Myocyte (in vitro differentiated cells): ENCODE measurements around the gene LRRC7. TPM values are rescaled to one million over a fixed set of nuclear protein-coding genes. Genes with fewer than 3 reads are reported as not detected.
A peak's percentile ranks its signal among the peaks of the same experiment; 100 is the strongest.
"Not testable (repeated sequence)": the region's sequence is repeated elsewhere in the genome, so short reads cannot be mapped to it uniquely, and the experiment has no call there.

Source experiments
- DNase-seq: peaks from one replicate; pipeline ENCODE4 v3.0.0-alpha.2; 2012; ENCODE audit warnings: low read depth
- total RNA-seq: library from RNA; depleted of rRNA; stranded (reverse); fragments of >200 nt; gene quantifications from 2 replicates; pipeline ENCODE4 v1.2.3, GENCODE V29; 2014

The LRRC7 gene
- total RNA-seq, 1 donor from 2014 or later, result 0.37 TPM

GRCh38 chr1:69946935-69947334 is 379.2 kb downstream of the LRRC7 start:
- DNase-seq, result no peak

GRCh38 chr1:69947837-69948236 is 380.1 kb downstream of the LRRC7 start:
- peak; percentile 3 for DNase-seq

- no peak for DNase-seq
Observed at GRCh38 chr1:69952676-69953075, 385.0 kb downstream of the LRRC7 start.

- not testable (repeated sequence) for DNase-seq
Observed at GRCh38 chr1:69962452-69962851, 394.7 kb downstream of the LRRC7 start.

GRCh38 chr1:69967245-69967766 is 399.6 kb downstream of the LRRC7 start:
- DNase-seq, result peak; percentile 77

GRCh38 chr1:69976896-69977295 is 409.2 kb downstream of the LRRC7 start:
- peak; percentile 30 for DNase-seq

- DNase-seq, result peak; percentile 66
Observed at GRCh38 chr1:69982992-69983391, 415.3 kb downstream of the LRRC7 start.

- no peak for DNase-seq
Observed at GRCh38 chr1:69985376-69985775, 417.7 kb downstream of the LRRC7 start.

GRCh38 chr1:69985901-69986439 is 418.2 kb downstream of the LRRC7 start:
- no peak for DNase-seq

GRCh38 chr1:69987881-69988280 is 420.2 kb downstream of the LRRC7 start:
- no peak for DNase-seq

- DNase-seq, result peak; percentile 13
Observed at GRCh38 chr1:69991644-69992043, 423.9 kb downstream of the LRRC7 start.

- DNase-seq, result no peak
Observed at GRCh38 chr1:69992594-69992993, 424.9 kb downstream of the LRRC7 start.

- DNase-seq, result no peak
Observed at GRCh38 chr1:69993810-69994209, 426.1 kb downstream of the LRRC7 start.

- DNase-seq, result no peak
Observed at GRCh38 chr1:69994241-69994640, 426.5 kb downstream of the LRRC7 start.

GRCh38 chr1:69998847-69999246 is 431.1 kb downstream of the LRRC7 start:
- no peak for DNase-seq

- no peak for DNase-seq
Observed at GRCh38 chr1:70003211-70003908, 435.6 kb downstream of the LRRC7 start.

- DNase-seq, result no peak
Observed at GRCh38 chr1:70005386-70006034, 437.8 kb downstream of the LRRC7 start.

- no peak for DNase-seq
Observed at GRCh38 chr1:70008660-70009059, 440.9 kb downstream of the LRRC7 start.

GRCh38 chr1:70017770-70018169 is 450.0 kb downstream of the LRRC7 start:
- peak; percentile 15 for DNase-seq

- no peak for DNase-seq
Observed at GRCh38 chr1:70024272-70024671, 456.6 kb downstream of the LRRC7 start.

- DNase-seq, result no peak
Observed at GRCh38 chr1:70025052-70025451, 457.3 kb downstream of the LRRC7 start.

- DNase-seq, result no peak
Observed at GRCh38 chr1:70025846-70026245, 458.1 kb downstream of the LRRC7 start.
